Endothelial cell of umbilical vein (primary cell): ENCODE measurements around the gene ANKRD13D. TPM values are rescaled to one million over a fixed set of nuclear protein-coding genes. Genes with fewer than 3 reads are reported as not detected.

Experiments used
- BruUV-seq: library from RNA; stranded (reverse); fragments of 400-500 nt; replicated peaks from 2 replicates; lab custom pipeline; 2021; lab: Mats Ljungman, UMichigan
- CTCF ChIA-PET: fragments of 300-600, 350-600 bp; sonication (Branson Sonifier 250); formaldehyde crosslinking; loops from one replicate; lab custom pipeline; 2021; ENCODE audit warnings: antibody characterized with exemption, inconsistent platforms; lab: Charles Lee
- POLR2A ChIA-PET: fragments of 300-600, 350-600 bp; sonication (Branson Sonifier 250); formaldehyde crosslinking; loops from one replicate; lab custom pipeline; 2021; ENCODE audit warnings: antibody characterized with exemption, inconsistent platforms; lab: Charles Lee
- DNase-seq: peaks from one replicate; pipeline ENCODE4 v3.0.0-alpha.2; 2011; ENCODE audit warnings: low read depth, low spot score
- FAIRE-seq: peaks from 2 replicates; lab custom pipeline; 2011; peaks lifted over from hg19 to GRCh38; lab: Jason Lieb, UNC
- H2AFZ ChIP-seq: 2 replicates; pipeline ENCODE4 v1.6.0; 2012; ENCODE audit warnings: low read depth, low read length, control low read depth, inconsistent platforms
- H3K27ac ChIP-seq: 2 replicates; pipeline ENCODE4 v1.5.1; 2011; ENCODE audit warnings: low read depth, mild to moderate bottlenecking, control low read depth, low read length, moderate library complexity; ENCODE audit not compliant: insufficient read depth
- H3K27me3 ChIP-seq, 2 experiments: 2 replicates each; pipeline versions ENCODE4 v1.6.0 to v1.6.1; 2011; ENCODE audit warnings: low read length in 2 of 2, mixed read lengths in 1 of 2; ENCODE audit not compliant: control insufficient read depth in 2 of 2, insufficient read depth in 2 of 2
- H3K36me3 ChIP-seq, 2 experiments: 2 replicates in 1 of 2; 3 replicates in 1 of 2; pipeline ENCODE4 v1.5.1; 2011; ENCODE audit warnings: low read length in 2 of 2, mild to moderate bottlenecking in 1 of 2, moderate library complexity in 1 of 2; ENCODE audit not compliant: control insufficient read depth in 2 of 2, insufficient read depth in 2 of 2; ENCODE audit errors: extremely low read depth in 1 of 2
- H3K4me1 ChIP-seq: 3 replicates; pipeline ENCODE4 v1.5.1; 2011; ENCODE audit warnings: mild to moderate bottlenecking, low read length; ENCODE audit not compliant: control insufficient read depth, insufficient read depth; ENCODE audit errors: extremely low read depth
- H3K4me2 ChIP-seq: 2 replicates; pipeline ENCODE4 v1.6.1; 2011; ENCODE audit warnings: low read length, control low read depth, mixed read lengths; ENCODE audit not compliant: insufficient read depth
- H3K4me3 ChIP-seq, 3 experiments: fragments of 200-600 bp in 1 of 3; sonication (generic), shearing (Covaris generic) in 1 of 3; replicated peaks in 1 of 3; 2 replicates each; pipeline ENCODE4 v1.5.1; 2011 to 2016; ENCODE audit warnings: control low read depth in 3 of 3, low read length in 3 of 3, mild to moderate bottlenecking in 2 of 3, inconsistent platforms in 1 of 3, low read depth in 1 of 3, moderate library complexity in 1 of 3; ENCODE audit not compliant: insufficient read depth in 1 of 3
- H3K79me2 ChIP-seq: 2 replicates; pipeline ENCODE4 v1.6.0; 2012; ENCODE audit warnings: low read length, inconsistent platforms; ENCODE audit not compliant: control insufficient read depth, insufficient read depth
- H3K9ac ChIP-seq: replicated peaks from 2 replicates; pipeline ENCODE3; 2011; ENCODE audit warnings: low read length, control low read depth; ENCODE audit not compliant: insufficient read depth; ENCODE audit errors: extremely low read depth
- H3K9me1 ChIP-seq: replicated peaks from 3 replicates; pipeline ENCODE4 v1.6.0; 2011; ENCODE audit warnings: mild to moderate bottlenecking, low read length; ENCODE audit not compliant: control insufficient read depth, insufficient read depth; ENCODE audit errors: extremely low read depth
- H3K9me3 ChIP-seq: replicated peaks from 2 replicates; pipeline ENCODE4 v1.5.1; 2012; ENCODE audit warnings: low read length, inconsistent platforms; ENCODE audit not compliant: control insufficient read depth, insufficient read depth
- H4K20me1 ChIP-seq: replicated peaks from 2 replicates; pipeline ENCODE3; 2011; ENCODE audit warnings: mild to moderate bottlenecking, low read length; ENCODE audit not compliant: control insufficient read depth, insufficient read depth; ENCODE audit errors: extremely low read depth
- CTCF ChIP-seq, 2 donors: IDR thresholded peaks; 1 replicate in 1 of 2; 2 replicates in 1 of 2; pipeline ENCODE4 v1.5.1; 2011; ENCODE audit warnings: low read length in 2 of 2, mild to moderate bottlenecking in 2 of 2, moderate library complexity in 2 of 2, control low read depth in 1 of 2, inconsistent platforms in 1 of 2, low read depth in 1 of 2; ENCODE audit not compliant: insufficient read depth in 1 of 2; ENCODE audit errors: extremely low read depth in 1 of 2
- MAX ChIP-seq: IDR thresholded peaks from 2 replicates; pipeline ENCODE4 v1.6.1; 2011; ENCODE audit not compliant: insufficient read depth, insufficient read length
- dilution Hi-C: fragments of 300-500 bp; cut with MboI; formaldehyde crosslinking; loops from one replicate; pipeline ENCODE4 v1.15.0; 2019; ENCODE audit warnings: low sequenced_read_pairs; ENCODE audit not compliant: extremely low pct_ligation_motif_present
- intact Hi-C: fragments of 100-400 bp; cut with micrococcal nuclease; formaldehyde crosslinking; loops from one replicate; pipeline ENCODE4 v1.10.0; 2022
- polyA plus RNA-seq, 4 experiments: library from polyadenylated mRNA; depleted of rRNA in 3 of 4; stranded (reverse) in 3 of 4; unstranded in 1 of 4; fragments of >200 nt; gene quantifications; 2 replicates each; pipeline versions ENCODE4 v1.2.1 to v1.2.3, GENCODE V29; 2011 to 2012; ENCODE audit warnings: missing spikeins in 1 of 4
- total RNA-seq: library from RNA; stranded (reverse); gene quantifications from 2 replicates; pipeline ENCODE4 v1.2.3, GENCODE V29; 2021

Gene ANKRD13D
- total and polyA plus RNA-seq, 2 donors (not counting 3 experiments of a cell fraction or from before 2014, with no cell fraction given): 43.5 to 57.5 TPM

- ChIA-PET POLR2A (no interaction called here), CTCF (interaction anchor here (0.9 to 4.9 kb wide), 11 partner anchors 12 to 185 kb away, joined by 4 to 151 read pairs (median 10); partner anchors contain the start of gene ANKRD13D)
- dilution Hi-C loops (no loop called here), intact Hi-C loops (loop anchor here (1.0 to 10.0 kb wide), 3 partner anchors 22 to 239 kb away; partner anchors contain the start of genes CDK2AP2 and PITPNM1)
- Histone ChIP-seq H3K4me2 (no peak overlapping the region), H2AFZ (peak overlapping the region; percentile 29), H3K36me3 (peaks cover 0 to 2% of the 10 kb centered on the region in 2 experiments), H3K4me1 (peaks cover 37% of the 10 kb centered on the region), H3K27me3 (no peaks in the 10 kb centered on the region), H3K9me1 (no peaks in the 10 kb centered on the region), H3K9me3 (no peaks in the 10 kb centered on the region), H3K9ac (no peak overlapping the region), H3K27ac (no peak overlapping the region), H3K79me2 (peaks cover 41% of the 10 kb centered on the region), H4K20me1 (no peaks in the 10 kb centered on the region), H3K4me3 (no peak overlapping the region)
- TF ChIP-seq CTCF (IDR thresholded peaks at IDR 0.05; ENCODE audit: extremely low read depth in 1 of 2, insufficient read depth in 1 of 2, low read depth in 1 of 2, low read length in 2 of 2): peak; percentile 62 to 79
- no peak for TF ChIP-seq MAX
- BruUV-seq: no TSS peak
- FAIRE-seq (peak; percentile 31), DNase-seq (peak; percentile 45)
These were observed 23.3 kb upstream of the ANKRD13D start for GRCh38 chr11:67265633-67266448.
